22Rv1 (cell line): ENCODE data around the gene THADA.

Experiments used
- H3K27ac ChIP-seq: fragments of 450-650 bp; 2 replicates; pipeline ENCODE4 v1.5.1; 2017
- CTCF ChIP-seq: fragments of 450-650 bp; IDR thresholded peaks from 2 replicates; pipeline ENCODE4 v1.5.1; 2017; ENCODE audit warnings: mild to moderate bottlenecking
- ZFX ChIP-seq: fragments of 450-650 bp; IDR thresholded peaks from 2 replicates; pipeline ENCODE4 v1.6.1; 2017; ENCODE audit warnings: antibody characterized with exemption, borderline replicate concordance

THADA gene

GRCh38 chr2:43438342-43438741, 157.5 kb downstream of the THADA start:
- TF ChIP-seq CTCF (no peak), ZFX (no peak)
- H3K27ac ChIP-seq = no peak overlapping the region

- no peak for TF ChIP-seq ZFX
- TF ChIP-seq CTCF = no peak
- H3K27ac ChIP-seq = no peak overlapping the region
These were observed 158.5 kb downstream of the THADA start for GRCh38 chr2:43437363-43437762.

GRCh38 chr2:43436431-43436830, 159.4 kb downstream of the THADA start:
- TF ChIP-seq CTCF (no peak), ZFX (no peak)
- no peak overlapping the region for H3K27ac ChIP-seq

- no peak overlapping the region for H3K27ac ChIP-seq
- TF ChIP-seq CTCF = no peak
These were observed 160.1 kb downstream of the THADA start for GRCh38 chr2:43435746-43436145.

GRCh38 chr2:43430489-43430888, 165.3 kb downstream of the THADA start:
- H3K27ac ChIP-seq = no peak overlapping the region
- TF ChIP-seq ZFX = no peak
- TF ChIP-seq CTCF = no peak

GRCh38 chr2:43429369-43429768, 166.5 kb downstream of the THADA start:
- H3K27ac ChIP-seq = no peak overlapping the region
- TF ChIP-seq ZFX = no peak
- no peak for TF ChIP-seq CTCF

- TF ChIP-seq ZFX (no peak), CTCF (no peak)
- H3K27ac ChIP-seq = no peak overlapping the region
These were observed 168.8 kb downstream of the THADA start for GRCh38 chr2:43427032-43427424.
